HepG2 (cell line): ENCODE results near the gene IRF1. TPM values are rescaled to one million over a fixed set of nuclear protein-coding genes. Genes with fewer than 3 reads are reported as not detected.

Experiments
- ATAC-seq: fragments of 200-7000 bp; cut with Tn5 transposase; 3 replicates; pipeline ENCODE4 v1.9.1; 2020; ENCODE audit warnings: mild to moderate bottlenecking, moderate library complexity
- BruUV-seq: library from RNA; stranded (reverse); fragments of 400-500 nt; replicated peaks from 2 replicates; lab custom pipeline; 2021; lab: Mats Ljungman, UMichigan
- CTCF ChIA-PET: fragments of 300-600 bp; formaldehyde crosslinking; extraction: SDS; loops from one replicate; lab custom pipeline; 2021; ENCODE audit warnings: low total read pairs, inconsistent platforms, low intra/inter-chr PET ratio; lab: Yijun Ruan, JAX
- POLR2A ChIA-PET: fragments of 350-600 bp; sonication (Branson Sonifier 250); formaldehyde crosslinking; loops from one replicate; lab custom pipeline; 2020; ENCODE audit warnings: antibody characterized with exemption, inconsistent platforms; lab: Yijun Ruan, JAX
- DNase-seq: peaks from one replicate; pipeline ENCODE4 v3.0.0-alpha.2; 2015; ENCODE audit warnings: low spot score
- FAIRE-seq: peaks from 3 replicates; lab custom pipeline; 2011; peaks lifted over from hg19 to GRCh38; lab: Jason Lieb, UNC
- H2AFZ ChIP-seq: one replicate; pipeline ENCODE4 v1.6.1; 2011; ENCODE audit warnings: low read length, inconsistent platforms
- H3K27ac ChIP-seq: fragments of 300-600 bp; 3 replicates; pipeline ENCODE4 v1.8.0; 2011; ENCODE audit warnings: mixed run types, mild to moderate bottlenecking, mixed read lengths, low read length, inconsistent platforms; ENCODE audit not compliant: insufficient read depth; ENCODE audit errors: extremely low read length
- H3K27me3 ChIP-seq, 2 experiments: fragments of 200-600 bp in 1 of 2; 2 replicates in 1 of 2; 3 replicates in 1 of 2; pipeline versions ENCODE4 v1.6.0 to v1.8.0; 2011; ENCODE audit warnings: low read length in 2 of 2, mild to moderate bottlenecking in 2 of 2, moderate library complexity in 2 of 2, inconsistent platforms in 1 of 2; ENCODE audit not compliant: insufficient read depth in 2 of 2, control insufficient read depth in 1 of 2
- H3K36me3 ChIP-seq, 2 experiments: fragments of 200-600 bp in 1 of 2; replicated peaks in 1 of 2; 2 replicates in 1 of 2; 3 replicates in 1 of 2; pipeline versions ENCODE4 v1.5.1 to v1.8.0; 2011; ENCODE audit warnings: low read length in 2 of 2, inconsistent platforms in 1 of 2; ENCODE audit not compliant: insufficient read depth in 2 of 2, control insufficient read depth in 1 of 2
- H3K4me1 ChIP-seq: 2 replicates; pipeline ENCODE4 v1.5.1; 2012; ENCODE audit warnings: low read length, inconsistent platforms; ENCODE audit not compliant: insufficient read depth
- H3K4me2 ChIP-seq: 2 replicates; pipeline ENCODE4 v1.6.0; 2011; ENCODE audit warnings: low read depth, low read length, inconsistent platforms
- H3K4me3 ChIP-seq, 3 experiments: fragments of 200-600 bp in 1 of 3; sonication (generic), shearing (Covaris generic) in 1 of 3; replicated peaks in 1 of 3; 2 replicates each; pipeline ENCODE4 v1.5.1; 2011 to 2016; ENCODE audit warnings: low read length in 3 of 3, inconsistent platforms in 2 of 3, low read depth in 2 of 3, mild to moderate bottlenecking in 2 of 3, control low read depth in 1 of 3, mixed read lengths in 1 of 3; ENCODE audit not compliant: insufficient read depth in 1 of 3
- H3K79me2 ChIP-seq: one replicate; pipeline ENCODE4 v1.6.1; 2011; ENCODE audit warnings: low read length, inconsistent platforms; ENCODE audit not compliant: insufficient read depth
- H3K9ac ChIP-seq: 2 replicates; pipeline ENCODE4 v1.6.0; 2011; ENCODE audit warnings: mild to moderate bottlenecking, low read depth, low read length, inconsistent platforms; ENCODE audit not compliant: insufficient read depth
- H3K9me3 ChIP-seq: 2 replicates; pipeline ENCODE4 v1.5.1; 2012; ENCODE audit warnings: mild to moderate bottlenecking, low read length
- H4K20me1 ChIP-seq: 2 replicates; pipeline ENCODE4 v1.6.0; 2011; ENCODE audit warnings: inconsistent platforms, mild to moderate bottlenecking, low read length, moderate library complexity; ENCODE audit not compliant: insufficient read depth
- ADNP ChIP-seq: sonication (generic); formaldehyde crosslinking; IDR thresholded peaks from 2 replicates; pipeline ENCODE4 v1.4.0; 2020; ENCODE audit warnings: missing genetic modification reagents
- ELF1 ChIP-seq: sonication (generic); formaldehyde crosslinking; IDR thresholded peaks from 2 replicates; pipeline ENCODE4 v1.4.0; 2020; ENCODE audit warnings: missing genetic modification reagents
- EZH2 ChIP-seq: conservative IDR thresholded peaks from 2 replicates; pipeline ENCODE4 v1.6.1; 2012; ENCODE audit warnings: mild to moderate bottlenecking, low read depth, low read length, moderate library complexity
- FOXM1 ChIP-seq: sonication (generic); formaldehyde crosslinking; IDR thresholded peaks from 2 replicates; pipeline ENCODE4 v1.5.0; 2020; ENCODE audit warnings: missing genetic modification reagents
- IRF2 ChIP-seq: IDR thresholded peaks from 2 replicates; pipeline ENCODE4 v1.6.1; 2018; ENCODE audit warnings: missing genetic modification reagents, missing compliant biosample characterization
- MAZ ChIP-seq, 2 experiments: sonication (generic) in 1 of 2; formaldehyde crosslinking in 1 of 2; IDR thresholded peaks; 2 replicates each; pipeline versions ENCODE4 v1.5.0 to v1.6.1; 2012 to 2020; ENCODE audit warnings: low read depth in 2 of 2, mild to moderate bottlenecking in 2 of 2, borderline replicate concordance in 1 of 2, improper control_type of control experiment in 1 of 2, low read length in 1 of 2, missing genetic modification reagents in 1 of 2, moderate library complexity in 1 of 2
- PAX8 ChIP-seq: sonication (generic); formaldehyde crosslinking; IDR thresholded peaks from 2 replicates; pipeline ENCODE4 v1.8.0; 2022; ENCODE audit warnings: mild to moderate bottlenecking, missing genetic modification reagents, borderline replicate concordance
- PHF8 ChIP-seq: sonication (generic); formaldehyde crosslinking; IDR thresholded peaks from 2 replicates; pipeline ENCODE4 v1.5.0; 2020; ENCODE audit warnings: missing genetic modification reagents
- SUZ12 ChIP-seq: fragments of 150-350 bp; IDR thresholded peaks from 2 replicates; pipeline ENCODE4 v1.6.1; 2014; ENCODE audit warnings: low read depth, low read length
- ZNF180 ChIP-seq: sonication (generic); formaldehyde crosslinking; IDR thresholded peaks from 2 replicates; pipeline ENCODE4 v1.4.0; 2020; ENCODE audit warnings: low read depth, missing genetic modification reagents, borderline replicate concordance
- ZNF296 ChIP-seq: sonication (generic); formaldehyde crosslinking; conservative IDR thresholded peaks from 2 replicates; pipeline ENCODE4 v1.5.0; 2020; ENCODE audit warnings: mild to moderate bottlenecking, missing genetic modification reagents
- ZNF569 ChIP-seq: sonication (generic); formaldehyde crosslinking; IDR thresholded peaks from 2 replicates; pipeline ENCODE4 v1.5.0; 2020; ENCODE audit warnings: mild to moderate bottlenecking, missing genetic modification reagents, moderate library complexity, borderline replicate concordance
- ZNF737 ChIP-seq: sonication (generic); formaldehyde crosslinking; IDR thresholded peaks from 2 replicates; pipeline ENCODE4 v1.5.0; 2020; ENCODE audit warnings: missing genetic modification reagents, mild to moderate bottlenecking, borderline replicate concordance
- ZNF83 ChIP-seq: sonication (generic); formaldehyde crosslinking; IDR thresholded peaks from 2 replicates; pipeline ENCODE4 v1.4.0; 2020; ENCODE audit warnings: missing genetic modification reagents, mild to moderate bottlenecking, borderline replicate concordance
- WGBS: methylation state at CpG from one replicate; pipeline ENCODE4 v1.1.6; 2017; ENCODE audit warnings: low lambda C conversion rate; 5-methylcytosine and 5-hydroxymethylcytosine counted together
- in situ Hi-C: cut with HindIII; loops from 2 replicates; pipeline ENCODE4 v1.10.0; 2017; ENCODE audit warnings: low pct_unique_long_range_greater_than_20kb; ENCODE audit not compliant: extremely low pct_ligation_motif_present
- intact Hi-C: fragments of 100-400 bp; cut with micrococcal nuclease; formaldehyde crosslinking; loops from one replicate; pipeline ENCODE4 v1.10.0; 2022; ENCODE audit not compliant: unreplicated experiment
- polyA plus RNA-seq, 8 experiments: library from polyadenylated mRNA; depleted of rRNA in 3 of 8; stranded (reverse) in 7 of 8; unstranded in 1 of 8; fragments of >200 nt; fragmentation: Illumina TruSeq in 4 of 8; extraction: Trizol in 4 of 8; gene quantifications; 2 replicates each; pipeline versions ENCODE4 v1.2.1 to v1.2.3, GENCODE V29; 2011 to 2016; ENCODE audit warnings: low read depth in 4 of 8, missing spikeins in 1 of 8, mixed read lengths in 1 of 8; ENCODE audit not compliant: insufficient read depth in 1 of 8
- total RNA-seq, 5 experiments: library from RNA; depleted of rRNA; stranded (reverse); fragments of >200 nt; fragmentation: Illumina TruSeq; extraction: Trizol; gene quantifications; 2 replicates each; pipeline ENCODE4 v1.2.3, GENCODE V29; 2016; ENCODE audit warnings: low read depth in 1 of 5
- TF ChIP-seq, protein P1 (sequence below): sonication (generic); formaldehyde crosslinking; IDR thresholded peaks from 2 replicates; pipeline ENCODE4 v1.8.0; 2022; ENCODE audit warnings: mild to moderate bottlenecking, missing genetic modification reagents; ENCODE audit not compliant: insufficient replicate concordance
- TF ChIP-seq, protein P2 (sequence below): IDR thresholded peaks from 2 replicates; pipeline ENCODE4 v1.6.1; 2016; ENCODE audit warnings: control low read depth
- TF ChIP-seq, protein P3 (sequence below): sonication (generic); formaldehyde crosslinking; IDR thresholded peaks from 2 replicates; pipeline ENCODE4 v1.8.1; 2023; ENCODE audit warnings: mild to moderate bottlenecking, inconsistent platforms, moderate library complexity, missing genetic modification reagents, borderline replicate concordance

Gene IRF1
- total and polyA plus RNA-seq, 2 of the 13 experiments (the other 11 are each of a cell fraction or from before 2014, with no cell fraction given), result 4.1 to 8.8 TPM

DNA sequence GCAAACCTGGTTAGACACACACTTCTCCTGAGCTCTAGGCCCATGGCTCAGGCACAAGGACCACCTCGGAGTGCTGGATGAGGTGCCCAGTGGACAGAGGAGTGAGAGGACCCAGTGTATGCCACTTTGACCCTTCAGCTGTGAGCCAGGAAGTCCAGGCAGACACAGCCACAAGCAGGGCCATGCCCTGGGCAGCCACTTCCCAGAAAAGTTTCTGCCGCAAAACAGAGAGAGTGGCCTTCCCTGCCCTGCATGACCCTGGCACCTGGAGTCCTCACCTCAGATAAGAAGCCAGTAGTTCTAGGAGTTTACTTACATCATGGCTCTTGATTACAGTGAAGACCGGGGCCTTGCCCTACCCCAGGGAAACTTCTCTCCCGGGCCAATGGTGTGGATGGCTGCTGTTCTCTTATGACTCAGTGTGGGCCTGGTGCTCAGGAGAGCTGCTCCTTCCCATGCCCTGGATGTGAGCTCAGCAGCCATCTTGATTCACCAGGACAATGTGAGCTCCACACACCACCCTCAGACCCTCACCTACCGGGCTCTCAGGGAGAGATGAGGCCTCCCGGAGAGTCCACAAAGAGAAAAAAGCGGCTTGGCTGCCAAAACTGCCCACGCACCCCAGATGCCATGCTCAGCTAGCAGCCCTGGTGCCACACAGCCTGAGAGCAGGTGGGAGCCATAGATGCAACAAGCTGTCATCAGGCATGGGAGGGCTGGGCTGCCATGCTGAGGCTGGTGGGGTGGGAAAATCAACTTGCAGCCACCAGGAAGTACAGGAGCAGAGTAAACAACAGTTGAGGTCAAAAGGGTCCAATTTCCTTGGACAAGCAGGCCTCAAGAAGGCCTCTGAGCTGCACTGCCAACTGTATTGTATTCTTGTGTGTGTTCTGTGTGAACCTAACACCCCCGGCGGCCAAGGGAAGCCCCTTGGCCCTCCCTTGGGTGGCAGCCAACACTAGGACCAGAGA lies 11.7 kb upstream of the IRF1 start:
- H2AFZ ChIP-seq, result no peak overlapping the region
- H3K4me1 ChIP-seq, result peaks cover 94% of the 10 kb centered on the region
- peak overlapping the region; percentile 45 for H3K9ac ChIP-seq
- H3K36me3 ChIP-seq, result no peaks in the 10 kb centered on the region
- H3K4me3 ChIP-seq, result peak overlapping the region in 1 of 3 experiments; percentile 57; a peak in 1 of 6 replicates
- peak; percentile 41 for DNase-seq
- in situ Hi-C loops (no loop called here), intact Hi-C loops (loop anchor here (1.0 to 2.0 kb wide), 4 partner anchors 75 to 229 kb away; no protein-coding TSS in a partner anchor)
- H4K20me1 ChIP-seq, result no peaks in the 10 kb centered on the region
- ChIA-PET POLR2A (interaction anchor here (0.5 to 5.4 kb wide), 8 partner anchors 12 to 115 kb away, joined by 3 to 39 read pairs (median 5); partner anchors contain the start of gene IRF1), CTCF (interaction anchor here (1.9 to 3.3 kb wide), 3 partner anchors 76 to 116 kb away, joined by 8 to 54 read pairs (median 44); no protein-coding TSS in a partner anchor)
- 71% methylated on average over 6 of the region's 10 CpGs for WGBS
- peak overlapping the region; percentile 77 for H3K4me2 ChIP-seq
- no peaks in the 10 kb centered on the region for H3K9me3 ChIP-seq
- peak; percentile 53 for FAIRE-seq
- peak overlapping the region; percentile 53 for H3K27ac ChIP-seq
- H3K27me3 ChIP-seq, result no peaks in the 10 kb centered on the region
- no peak for ATAC-seq
- BruUV-seq, result no TSS peak
- H3K79me2 ChIP-seq, result no peaks in the 10 kb centered on the region
- no peak for TF ChIP-seq ZNF83 (CRISPR knock-in tag)
- no peak for TF ChIP-seq MAZ (IDR thresholded peaks at IDR 0.05; ENCODE audit: borderline replicate concordance, low read depth, low read length)
- no peak for TF ChIP-seq MAZ (CRISPR knock-in tag; IDR thresholded peaks at IDR 0.05; ENCODE audit: low read depth)
- TF ChIP-seq, protein P1, sequence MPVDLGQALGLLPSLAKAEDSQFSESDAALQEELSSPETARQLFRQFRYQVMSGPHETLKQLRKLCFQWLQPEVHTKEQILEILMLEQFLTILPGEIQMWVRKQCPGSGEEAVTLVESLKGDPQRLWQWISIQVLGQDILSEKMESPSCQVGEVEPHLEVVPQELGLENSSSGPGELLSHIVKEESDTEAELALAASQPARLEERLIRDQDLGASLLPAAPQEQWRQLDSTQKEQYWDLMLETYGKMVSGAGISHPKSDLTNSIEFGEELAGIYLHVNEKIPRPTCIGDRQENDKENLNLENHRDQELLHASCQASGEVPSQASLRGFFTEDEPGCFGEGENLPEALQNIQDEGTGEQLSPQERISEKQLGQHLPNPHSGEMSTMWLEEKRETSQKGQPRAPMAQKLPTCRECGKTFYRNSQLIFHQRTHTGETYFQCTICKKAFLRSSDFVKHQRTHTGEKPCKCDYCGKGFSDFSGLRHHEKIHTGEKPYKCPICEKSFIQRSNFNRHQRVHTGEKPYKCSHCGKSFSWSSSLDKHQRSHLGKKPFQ (CRISPR knock-in tag), result no peak
- TF ChIP-seq PAX8, result no peak
- TF ChIP-seq ADNP (CRISPR knock-in tag), result no peak
- TF ChIP-seq PHF8, result no peak; the same call in 1 of the 2 replicates
- TF ChIP-seq ELF1, result peak; percentile 68; the same call in 1 of the 2 replicates
- TF ChIP-seq FOXM1 (CRISPR knock-in tag), result no peak
- TF ChIP-seq ZNF296, result no peak
- TF ChIP-seq IRF2 (CRISPR knock-in tag), result peak; percentile 58; the same call in 1 of the 2 replicates
- TF ChIP-seq ZNF569 (CRISPR knock-in tag), result no peak
- TF ChIP-seq, protein P2, sequence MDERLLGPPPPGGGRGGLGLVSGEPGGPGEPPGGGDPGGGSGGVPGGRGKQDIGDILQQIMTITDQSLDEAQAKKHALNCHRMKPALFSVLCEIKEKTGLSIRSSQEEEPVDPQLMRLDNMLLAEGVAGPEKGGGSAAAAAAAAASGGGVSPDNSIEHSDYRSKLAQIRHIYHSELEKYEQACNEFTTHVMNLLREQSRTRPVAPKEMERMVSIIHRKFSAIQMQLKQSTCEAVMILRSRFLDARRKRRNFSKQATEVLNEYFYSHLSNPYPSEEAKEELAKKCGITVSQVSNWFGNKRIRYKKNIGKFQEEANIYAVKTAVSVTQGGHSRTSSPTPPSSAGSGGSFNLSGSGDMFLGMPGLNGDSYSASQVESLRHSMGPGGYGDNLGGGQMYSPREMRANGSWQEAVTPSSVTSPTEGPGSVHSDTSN (CRISPR knock-in tag), result no peak
- TF ChIP-seq, protein P3, sequence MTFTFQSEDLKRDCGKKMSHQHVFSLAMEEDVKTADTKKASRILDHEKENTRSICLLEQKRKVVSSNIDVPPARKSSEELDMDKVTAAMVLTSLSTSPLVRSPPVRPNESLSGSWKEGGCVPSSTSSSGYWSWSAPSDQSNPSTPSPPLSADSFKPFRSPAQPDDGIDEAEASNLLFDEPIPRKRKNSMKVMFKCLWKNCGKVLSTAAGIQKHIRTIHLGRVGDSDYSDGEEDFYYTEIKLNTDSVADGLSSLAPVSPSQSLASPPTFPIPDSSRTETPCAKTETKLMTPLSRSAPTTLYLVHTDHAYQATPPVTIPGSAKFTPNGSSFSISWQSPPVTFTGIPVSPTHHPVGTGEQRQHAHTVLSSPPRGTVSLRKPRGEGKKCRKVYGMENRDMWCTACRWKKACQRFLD (CRISPR knock-in tag), result no peak
- TF ChIP-seq SUZ12, result no peak
- TF ChIP-seq EZH2, result no peak
- TF ChIP-seq ZNF737 (CRISPR knock-in tag), result no peak
- no peak for TF ChIP-seq ZNF180 (CRISPR knock-in tag)
